ENCODE results near the gene ZFYVE28. TPM values are rescaled to one million over a fixed set of nuclear protein-coding genes. Genes with fewer than 3 reads are reported as not detected.

ZFYVE28 gene
- total and polyA plus RNA-seq, 11 donors: 2.6 to 11.9 (median 5.5) TPM

GRCh38 chr4:2269206-2269531 is 149.3 kb downstream of the ZFYVE28 start:
- Histone ChIP-seq H3K4me1 (peaks cover 6 to 48% (median 24%) of the 10 kb centered on the region in 12 donors), H3K4me3 (no peak overlapping the region), H3K9me3 (no peaks in the 10 kb centered on the region), H3K27ac (no peak overlapping the region), H3K27me3 (no peaks in the 10 kb centered on the region), H3K36me3 (no peaks in the 10 kb centered on the region)
- TF ChIP-seq CTCF (IDR thresholded peaks at IDR 0.05): no peak
- TF ChIP-seq POLR2A (IDR thresholded peaks at IDR 0.05): no peak
- DNase-seq (peak in 3 of 5 donors; percentile 22 to 29 (median 26)), ATAC-seq (no peak)
- intact Hi-C loops (cut with DNase I): loop anchor here in 4 of 10 donors (5.0 to 10.0 kb wide), 3 partner anchors 146 to 486 kb away; partner anchors contain the start of genes CFAP99 (in 3 of the 4), ZFYVE28 (in 3 of the 4) and TNIP2 (in 1 of the 4)
- 12 to 66% (median 62%) methylated on average over 2 to 6 of the region's 6 CpGs for WGBS, 4 donors

GRCh38 chr4:2268357-2269205 is 149.9 kb downstream of the ZFYVE28 start:
- peaks cover 6 to 53% (median 24%) of the 10 kb centered on the region in 12 donors for H3K4me1 ChIP-seq
- intact Hi-C loops (cut with DNase I): loop anchor here in 4 of 10 donors (5.0 to 10.0 kb wide), 3 partner anchors 146 to 486 kb away; partner anchors contain the start of genes CFAP99 (in 3 of the 4), ZFYVE28 (in 3 of the 4) and TNIP2 (in 1 of the 4)
- WGBS, 4 donors: 77 to 93% (median 85%) methylated on average over 6 to 22 of the region's 22 CpGs

GRCh38 chr4:2267841-2268240 is 150.6 kb downstream of the ZFYVE28 start:
- H3K9me3 ChIP-seq: no peaks in the 10 kb centered on the region
- TF ChIP-seq CTCF (IDR thresholded peaks at IDR 0.05): no peak
- no peak for TF ChIP-seq POLR2A (IDR thresholded peaks at IDR 0.05)
- peaks cover 6 to 60% (median 32%) of the 10 kb centered on the region in 12 donors for H3K4me1 ChIP-seq
- H3K4me3 ChIP-seq: no peak overlapping the region
- no peaks in the 10 kb centered on the region for H3K36me3 ChIP-seq
- DNase-seq (peak in 1 of 5 donors; percentile 18), ATAC-seq (no peak)
- no peaks in the 10 kb centered on the region for H3K27me3 ChIP-seq
- 74 to 86% (median 83%) methylated on average over 9 to 12 of the region's 12 CpGs for WGBS, 4 donors
- intact Hi-C loops (cut with DNase I): loop anchor here in 4 of 10 donors (5.0 to 10.0 kb wide), 3 partner anchors 147 to 487 kb away; partner anchors contain the start of genes CFAP99 (in 3 of the 4), ZFYVE28 (in 3 of the 4) and TNIP2 (in 1 of the 4)
- no peak overlapping the region for H3K27ac ChIP-seq

More at GRCh38 chr4:2268357-2269205, 149.9 kb downstream of the ZFYVE28 start:
- peak in 1 of 5 donors; percentile 17 for DNase-seq
- H3K27ac ChIP-seq: no peak overlapping the region
- no peak overlapping the region for H3K4me3 ChIP-seq
- H3K9me3 ChIP-seq: no peaks in the 10 kb centered on the region
- TF ChIP-seq POLR2A (IDR thresholded peaks at IDR 0.05) (no peak), CTCF (IDR thresholded peaks at IDR 0.05) (no peak)
- ATAC-seq: no peak
- no peaks in the 10 kb centered on the region for H3K36me3 ChIP-seq
- H3K27me3 ChIP-seq: no peaks in the 10 kb centered on the region

- H3K4me1 ChIP-seq: peaks cover 6 to 64% (median 34%) of the 10 kb centered on the region in 12 donors
- intact Hi-C loops (cut with DNase I): loop anchor here in 4 of 10 donors (5.0 to 10.0 kb wide), 3 partner anchors 147 to 487 kb away; partner anchors contain the start of genes CFAP99 (in 3 of the 4), ZFYVE28 (in 3 of the 4) and TNIP2 (in 1 of the 4)
- DNase-seq (peak in 1 of 5 donors; percentile 26), ATAC-seq (no peak)
- no peak overlapping the region for H3K4me3 ChIP-seq
- peak overlapping the region in 1 of 12 donors; percentile 15 for H3K27ac ChIP-seq
- TF ChIP-seq CTCF (IDR thresholded peaks at IDR 0.05) (no peak), POLR2A (IDR thresholded peaks at IDR 0.05) (no peak)
- H3K9me3 ChIP-seq: no peaks in the 10 kb centered on the region
- 83 to 89% (median 86%) methylated on average over 9 to 18 of the region's 18 CpGs for WGBS, 4 donors
- H3K27me3 ChIP-seq: no peaks in the 10 kb centered on the region
- no peaks in the 10 kb centered on the region for H3K36me3 ChIP-seq
Observed at GRCh38 chr4:2267320-2267811, 151.1 kb downstream of the ZFYVE28 start.
